GM19324 (cell line): ENCODE measurements around the gene RPS15A.

ENCODE experiments used
- ATAC-seq: cut with Tn5 transposase; IDR thresholded peaks from one replicate; pipeline ENCODE4 v1.9.1; 2021; ENCODE audit warnings: mild to moderate bottlenecking, moderate library complexity; ENCODE audit not compliant: unreplicated experiment, low FRiP score

RPS15A gene

GRCh38 chr16:18789850-18790706, at the start of gene RPS15A:
RPS15A (minus strand) TSS chr16:18790334; CDS start chr16:18789113, 1,221 bp downstream.
- ATAC-seq: peak; percentile 84

GRCh38 chr16:18839555-18839954, 49.4 kb upstream of the RPS15A start:
- ATAC-seq: no peak

GRCh38 chr16:18836702-18837101, 46.6 kb upstream of the RPS15A start:
- ATAC-seq: no peak

GRCh38 chr16:18834864-18835263, 44.7 kb upstream of the RPS15A start:
- ATAC-seq: no peak

- no peak for ATAC-seq
Observed at GRCh38 chr16:18833707-18834505, 43.8 kb upstream of the RPS15A start.

GRCh38 chr16:18832613-18833012, 42.5 kb upstream of the RPS15A start:
- ATAC-seq: no peak

- ATAC-seq: no peak
Observed at GRCh38 chr16:18832006-18832405, 41.9 kb upstream of the RPS15A start.

GRCh38 chr16:18829251-18829650, 39.1 kb upstream of the RPS15A start:
- no peak for ATAC-seq

GRCh38 chr16:18827890-18828289, 37.8 kb upstream of the RPS15A start:
- no peak for ATAC-seq

- ATAC-seq: no peak
Observed at GRCh38 chr16:18816286-18816685, 26.2 kb upstream of the RPS15A start.

- ATAC-seq: no peak
Observed at GRCh38 chr16:18811925-18812324, 21.8 kb upstream of the RPS15A start.

GRCh38 chr16:18809165-18809564, 19.0 kb upstream of the RPS15A start:
- no peak for ATAC-seq

- ATAC-seq: no peak
Observed at GRCh38 chr16:18805257-18805773, 15.2 kb upstream of the RPS15A start.

- ATAC-seq: no peak
Observed at GRCh38 chr16:18804540-18804939, 14.4 kb upstream of the RPS15A start.

- ATAC-seq: no peak
Observed at GRCh38 chr16:18803569-18804462, 13.7 kb upstream of the RPS15A start.

GRCh38 chr16:18802767-18803343, 12.7 kb upstream of the RPS15A start:
- ATAC-seq: no peak

GRCh38 chr16:18801145-18801972, 11.2 kb upstream of the RPS15A start, which contains the start of gene ARL6IP1:
ARL6IP1 (minus strand) TSS chr16:18801549; CDS start chr16:18801466, 83 bp downstream.
- ATAC-seq: peak; percentile 96

GRCh38 chr16:18800775-18801144, 10.6 kb upstream of the RPS15A start:
- no peak for ATAC-seq

GRCh38 chr16:18800293-18800692, 10.2 kb upstream of the RPS15A start:
- no peak for ATAC-seq
